SK-N-MC (cell line): ENCODE results near the gene ABHD2.

Source experiments
- EZH2 ChIP-seq: fragments of 200-600 bp; sonication (generic); IDR thresholded peaks from one replicate; pipeline ENCODE4 v1.6.1; 2017; ENCODE audit warnings: antibody characterized with exemption
- FOXP2 ChIP-seq: optimal IDR thresholded peaks from 2 replicates; pipeline ENCODE3; 2011; ENCODE audit warnings: mild to moderate bottlenecking, moderate library complexity; ENCODE audit not compliant: insufficient read depth; ENCODE audit errors: extremely low read length, control extremely low read depth
- POLR2AphosphoS5 ChIP-seq: IDR thresholded peaks from 2 replicates; pipeline ENCODE4 v1.6.1; 2012; ENCODE audit warnings: mild to moderate bottlenecking, low read depth, low read length, borderline replicate concordance

GRCh38 chr15:89186803-89187202 is 98.5 kb downstream of the ABHD2 start:
- TF ChIP-seq POLR2AphosphoS5 = no peak
- TF ChIP-seq EZH2 = no peak
- no peak for TF ChIP-seq FOXP2
